Measurements from ENCODE around the gene PPM1H.
"Not testable (repeated sequence)": the region's sequence is repeated elsewhere in the genome, so short reads cannot be mapped to it uniquely, and the experiment has no call there.

Gene PPM1H

GRCh38 chr12:62943779-62944395, 8.9 kb upstream of the PPM1H start:
- DNase-seq (ENCODE audit: low read depth) = no peak

- not testable (repeated sequence) for DNase-seq (ENCODE audit: low read depth)
Measured at GRCh38 chr12:62942316-62942715, 7.4 kb upstream of the PPM1H start.

GRCh38 chr12:62934239-62934798, 631 bp downstream of the PPM1H start:
- no peak for DNase-seq (ENCODE audit: low read depth)

- DNase-seq (ENCODE audit: low read depth) = no peak
Measured at GRCh38 chr12:62933602-62934238, 1.2 kb downstream of the PPM1H start.

- DNase-seq (ENCODE audit: low read depth) = no peak
Measured at GRCh38 chr12:62933220-62933601, 1.7 kb downstream of the PPM1H start.

- no peak for DNase-seq (ENCODE audit: low read depth)
Measured at GRCh38 chr12:62931477-62931876, 3.5 kb downstream of the PPM1H start.

GRCh38 chr12:62930546-62931425, 4.2 kb downstream of the PPM1H start:
- DNase-seq (ENCODE audit: low read depth) = no peak

- no peak for DNase-seq (ENCODE audit: low read depth)
Measured at GRCh38 chr12:62928632-62929031, 6.3 kb downstream of the PPM1H start.

- no peak for DNase-seq (ENCODE audit: low read depth)
Measured at GRCh38 chr12:62925680-62926079, 9.3 kb downstream of the PPM1H start.

- no peak for DNase-seq (ENCODE audit: low read depth)
Measured at GRCh38 chr12:62924084-62924483, 10.9 kb downstream of the PPM1H start.

GRCh38 chr12:62922539-62922938, 12.4 kb downstream of the PPM1H start:
- DNase-seq (ENCODE audit: low read depth) = no peak

GRCh38 chr12:62919838-62920237, 15.1 kb downstream of the PPM1H start:
- DNase-seq (ENCODE audit: low read depth) = no peak

GRCh38 chr12:62917926-62918325, 17.0 kb downstream of the PPM1H start:
- DNase-seq (ENCODE audit: low read depth) = no peak

GRCh38 chr12:62916632-62917425, 18.1 kb downstream of the PPM1H start:
- no peak for DNase-seq (ENCODE audit: low read depth)

- no peak for DNase-seq (ENCODE audit: low read depth)
Measured at GRCh38 chr12:62915204-62915529, 19.8 kb downstream of the PPM1H start.

GRCh38 chr12:62914443-62915203, 20.3 kb downstream of the PPM1H start:
- no peak for DNase-seq (ENCODE audit: low read depth)

GRCh38 chr12:62913380-62913779, 21.6 kb downstream of the PPM1H start:
- no peak for DNase-seq (ENCODE audit: low read depth)

GRCh38 chr12:62912644-62913043, 22.3 kb downstream of the PPM1H start:
- DNase-seq (ENCODE audit: low read depth) = no peak

GRCh38 chr12:62911286-62911685, 23.7 kb downstream of the PPM1H start:
- no peak for DNase-seq (ENCODE audit: low read depth)

- no peak for DNase-seq (ENCODE audit: low read depth)
Measured at GRCh38 chr12:62910549-62911169, 24.3 kb downstream of the PPM1H start.

- no peak for DNase-seq (ENCODE audit: low read depth)
Measured at GRCh38 chr12:62909340-62909739, 25.6 kb downstream of the PPM1H start.
